Fibroblast of peridontal ligament (primary cell): ENCODE measurements around the gene ABHD8.

ENCODE experiments used
- DNase-seq: peaks from one replicate; pipeline ENCODE4 v3.0.0-alpha.2; 2010; ENCODE audit errors: extremely low read depth

Gene ABHD8

GRCh38 chr19:17333611-17334413 lies 30.6 kb upstream of the ABHD8 start:
- DNase-seq = peak; percentile 73

- DNase-seq = no peak
Measured at GRCh38 chr19:17332677-17333581, 29.7 kb upstream of the ABHD8 start.

- no peak for DNase-seq
Measured at GRCh38 chr19:17332360-17332676, 29.1 kb upstream of the ABHD8 start.

- no peak for DNase-seq
Measured at GRCh38 chr19:17331045-17331558, 27.9 kb upstream of the ABHD8 start.

- DNase-seq = no peak
Measured at GRCh38 chr19:17330262-17331044, 27.2 kb upstream of the ABHD8 start.

- no peak for DNase-seq
Measured at GRCh38 chr19:17329366-17330261, 26.4 kb upstream of the ABHD8 start.

- no peak for DNase-seq
Measured at GRCh38 chr19:17328517-17329365, 25.5 kb upstream of the ABHD8 start.

- no peak for DNase-seq
Measured at GRCh38 chr19:17327654-17328516, 24.7 kb upstream of the ABHD8 start.

GRCh38 chr19:17327068-17327653 lies 23.9 kb upstream of the ABHD8 start:
- no peak for DNase-seq

- no peak for DNase-seq
Measured at GRCh38 chr19:17326595-17326966, 23.4 kb upstream of the ABHD8 start.

GRCh38 chr19:17325881-17326594 lies 22.8 kb upstream of the ABHD8 start:
- DNase-seq = peak; percentile 79

- no peak for DNase-seq
Measured at GRCh38 chr19:17325133-17325532, 21.9 kb upstream of the ABHD8 start.

- DNase-seq = no peak
Measured at GRCh38 chr19:17324357-17325114, 21.3 kb upstream of the ABHD8 start.

- no peak for DNase-seq
Measured at GRCh38 chr19:17323964-17324332, 20.7 kb upstream of the ABHD8 start.

- DNase-seq = no peak
Measured at GRCh38 chr19:17323300-17323963, 20.2 kb upstream of the ABHD8 start.

GRCh38 chr19:17322854-17323253 lies 19.6 kb upstream of the ABHD8 start:
- no peak for DNase-seq
